GM18870 (cell line): ENCODE results near the gene PCYT2.

Experiments used
- ATAC-seq: cut with Tn5 transposase; IDR thresholded peaks from one replicate; pipeline ENCODE4 v1.9.1; 2021; ENCODE audit warnings: moderate library complexity; ENCODE audit not compliant: unreplicated experiment

The PCYT2 gene

DNA sequence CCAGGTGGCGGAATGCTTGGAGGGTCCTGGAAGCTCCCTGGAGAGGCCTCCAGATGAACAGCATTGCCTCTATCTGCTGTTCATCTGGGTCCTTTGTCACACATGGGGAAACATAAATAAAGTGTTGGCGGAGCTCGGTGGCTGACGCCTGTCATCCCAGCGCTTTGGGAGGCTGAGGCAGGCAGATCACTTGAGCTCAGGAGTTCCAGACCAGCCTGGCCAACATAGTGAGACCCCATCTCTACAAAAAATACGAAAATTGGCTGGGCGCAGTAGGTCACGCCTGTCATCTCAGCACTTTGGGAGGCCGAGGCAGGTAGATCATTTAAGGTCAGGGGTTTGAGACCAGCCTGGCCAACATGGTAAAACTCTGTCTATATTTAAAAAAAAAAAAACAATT is 33.7 kb upstream of the PCYT2 start:
- no peak for ATAC-seq

GRCh38 chr17:81942167-81942553 is 31.0 kb upstream of the PCYT2 start:
- ATAC-seq, result no peak

DNA sequence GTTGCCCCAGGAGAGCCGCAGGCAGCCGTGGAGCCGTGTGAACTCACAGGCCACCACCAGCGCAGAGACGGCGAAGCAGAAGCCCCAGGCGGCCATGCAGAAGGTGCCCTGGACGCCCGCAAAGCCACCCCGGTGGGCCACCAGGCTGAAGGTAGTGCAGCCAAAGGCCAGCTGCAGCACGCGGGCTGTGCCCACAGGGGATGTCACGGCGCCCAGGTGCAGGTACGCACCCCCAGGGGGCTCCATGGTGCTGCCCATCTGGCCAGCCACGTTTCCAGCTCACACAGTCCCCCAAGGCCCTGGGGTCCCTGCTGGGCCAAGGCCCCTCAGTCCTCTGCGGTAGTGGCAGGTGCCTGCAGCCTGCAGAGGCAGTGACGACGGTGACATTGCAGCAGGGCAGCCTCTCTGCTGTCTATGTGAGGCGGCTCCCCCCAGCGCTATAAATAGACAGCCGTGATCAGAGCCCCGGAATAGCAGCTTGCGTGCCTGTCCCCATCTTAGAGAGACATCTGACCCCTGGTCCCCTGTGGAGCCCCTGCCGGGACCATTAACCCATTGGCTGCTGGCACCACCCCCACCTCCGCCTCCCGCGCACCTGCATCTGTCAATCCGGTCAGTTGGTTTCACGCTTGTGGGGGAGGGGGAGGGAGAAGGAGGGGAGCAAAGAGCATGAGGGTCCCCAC is 30.4 kb upstream of the PCYT2 start:
- ATAC-seq, result no peak

GRCh38 chr17:81940538-81941483 is 29.6 kb upstream of the PCYT2 start:
- no peak for ATAC-seq

- ATAC-seq, result no peak
Measured at GRCh38 chr17:81939881-81940385, 28.7 kb upstream of the PCYT2 start.

- no peak for ATAC-seq
Measured at GRCh38 chr17:81939218-81939617, 28.0 kb upstream of the PCYT2 start.

GRCh38 chr17:81935709-81936084 is 24.5 kb upstream of the PCYT2 start:
- no peak for ATAC-seq

GRCh38 chr17:81934850-81935708 is 23.9 kb upstream of the PCYT2 start:
- ATAC-seq, result no peak

DNA sequence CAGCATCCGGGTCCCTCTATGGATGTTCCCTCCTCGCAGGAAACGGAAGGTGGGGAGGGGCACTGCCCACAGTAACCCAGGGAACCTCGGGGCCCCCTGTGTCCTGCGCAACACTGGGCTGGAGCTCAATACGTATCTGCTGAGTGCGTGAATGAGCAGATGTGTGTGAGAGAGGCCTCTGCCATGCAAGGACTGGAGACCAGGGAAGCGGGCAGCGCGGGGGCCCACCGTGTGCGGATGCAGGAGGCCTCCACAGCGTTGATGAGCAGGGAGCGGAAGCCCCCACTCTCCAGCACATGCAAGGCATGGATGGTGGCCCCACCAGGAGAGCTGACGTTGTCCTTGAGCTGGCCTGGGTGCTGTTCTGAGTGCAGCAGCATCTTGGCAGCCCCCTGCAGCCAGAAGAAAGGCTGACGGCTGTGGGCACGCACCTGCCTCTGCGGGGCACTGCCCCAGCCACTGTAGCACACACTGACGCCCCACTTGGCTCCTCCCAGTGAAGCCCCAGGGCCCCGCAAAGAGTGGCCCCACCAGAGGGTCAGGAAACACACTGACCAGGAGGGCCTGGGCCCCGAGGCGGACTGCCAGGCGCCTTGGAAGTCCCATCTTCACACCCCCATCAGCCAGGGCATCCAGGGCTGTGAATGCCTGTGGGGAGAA is 23.0 kb upstream of the PCYT2 start:
- no peak for ATAC-seq

DNA sequence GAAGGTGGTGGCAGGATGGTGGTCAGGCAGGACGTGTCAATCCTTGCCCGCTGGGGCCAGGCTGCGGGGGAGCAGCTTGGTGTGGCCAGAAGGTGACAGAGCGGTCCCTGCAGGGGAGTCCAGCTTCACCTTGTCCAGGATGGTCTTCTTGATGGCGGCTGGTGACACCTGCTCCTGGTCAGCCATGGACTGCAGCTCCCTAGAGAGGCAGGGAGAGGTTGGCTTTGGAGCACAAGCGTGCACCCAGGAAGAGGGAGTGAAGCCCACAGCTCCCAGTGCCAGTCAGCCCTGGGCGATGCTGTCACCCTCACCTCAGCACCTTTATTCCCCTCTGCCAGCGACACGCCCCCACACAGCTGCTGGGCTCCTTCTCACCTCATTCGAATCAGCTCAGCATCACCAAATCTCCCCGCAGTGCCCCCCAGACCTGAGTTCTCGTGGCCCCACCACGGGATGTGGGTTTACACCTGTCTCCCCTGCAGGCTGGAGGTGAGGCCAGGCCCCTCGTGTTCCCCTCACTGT is 22.0 kb upstream of the PCYT2 start:
- ATAC-seq, result no peak

DNA sequence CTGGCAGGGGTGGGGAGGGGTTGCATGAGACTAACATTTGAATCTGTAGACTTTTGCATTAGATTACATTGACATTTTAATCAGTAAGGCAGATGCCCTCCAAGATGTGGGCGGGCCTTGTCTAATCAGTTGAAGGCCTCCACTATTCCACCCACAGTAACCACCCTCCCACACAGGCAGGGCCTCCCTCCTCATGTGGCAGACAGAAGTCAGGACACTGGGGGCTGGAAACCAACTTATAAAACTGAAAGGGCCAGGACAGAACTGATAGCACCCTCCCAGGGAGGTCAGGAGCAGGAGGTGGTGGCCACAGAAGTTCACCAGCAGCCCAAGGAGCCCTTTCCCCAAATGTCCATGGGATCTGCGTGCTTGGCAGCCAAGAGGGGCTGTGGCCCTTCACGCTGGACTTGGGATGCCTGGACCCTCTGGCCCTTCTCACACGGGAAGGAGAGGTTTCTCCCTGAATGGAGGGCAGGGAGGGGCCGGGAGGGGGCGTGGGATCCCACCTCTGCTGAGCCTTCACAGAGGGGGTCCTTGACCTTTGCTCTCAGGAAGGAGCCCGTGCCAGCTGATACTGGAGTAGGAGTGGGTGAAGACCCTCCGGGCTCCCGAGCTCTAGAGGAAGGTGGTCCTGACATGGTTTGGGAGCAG is 21.3 kb upstream of the PCYT2 start:
- no peak for ATAC-seq

- ATAC-seq, result no peak
Measured at GRCh38 chr17:81931557-81932332, 20.5 kb upstream of the PCYT2 start.

DNA sequence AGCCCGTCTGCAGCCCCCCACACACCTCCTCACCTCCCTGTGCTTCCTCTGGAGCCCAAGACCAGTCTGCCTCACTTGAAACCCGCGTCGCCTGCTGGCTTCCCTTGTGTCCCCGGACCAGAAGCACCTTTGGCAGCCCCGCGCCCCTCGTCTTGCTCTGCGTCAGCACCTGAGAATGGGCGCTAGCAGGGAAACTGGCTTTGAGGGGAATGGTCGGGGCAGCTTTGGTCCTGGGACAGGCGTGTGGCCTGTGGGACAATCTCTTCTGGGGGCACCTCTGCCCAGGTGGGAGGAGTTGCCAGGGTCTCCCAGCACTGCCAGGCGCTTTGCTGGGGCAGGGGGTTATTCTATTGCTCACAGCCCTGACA is 20.0 kb upstream of the PCYT2 start:
- no peak for ATAC-seq

- ATAC-seq, result no peak
Measured at GRCh38 chr17:81930142-81931125, 19.2 kb upstream of the PCYT2 start.

- no peak for ATAC-seq
Measured at GRCh38 chr17:81929253-81930141, 18.3 kb upstream of the PCYT2 start.

GRCh38 chr17:81928544-81929252 is 17.5 kb upstream of the PCYT2 start:
- no peak for ATAC-seq
